ENCODE data around the gene IL2RA.

IL2RA gene

GRCh38 chr10:6035931-6036575 lies 26.1 kb downstream of the IL2RA start:
- H3K36me3 ChIP-seq (ENCODE audit: control insufficient read depth, insufficient read depth, low read length): no peaks in the 10 kb centered on the region
- H3K4me1 ChIP-seq (ENCODE audit: control insufficient read depth, insufficient read depth, low read length, poor library complexity, severe bottlenecking): no peaks in the 10 kb centered on the region
- H3K4me3 ChIP-seq (ENCODE audit: extremely low read depth, insufficient read depth, low read length, poor library complexity, severe bottlenecking): no peak overlapping the region
- WGBS, 2 experiments (ENCODE audit: insufficient coverage in 2 of 2): 88 to 89% methylated on average over 5 to 10 of the region's 13 CpGs
- H3K9me3 ChIP-seq (ENCODE audit: control insufficient read depth, low read length): no peaks in the 10 kb centered on the region
- H3K27ac ChIP-seq (ENCODE audit: low read depth, low read length, severe bottlenecking): no peak overlapping the region

GRCh38 chr10:6035101-6035834 lies 26.9 kb downstream of the IL2RA start:
- Histone ChIP-seq H3K27ac (ENCODE audit: low read depth, low read length, severe bottlenecking) (no peak overlapping the region), H3K4me3 (ENCODE audit: extremely low read depth, insufficient read depth, low read length, poor library complexity, severe bottlenecking) (no peak overlapping the region), H3K9me3 (ENCODE audit: control insufficient read depth, low read length) (no peaks in the 10 kb centered on the region), H3K36me3 (ENCODE audit: control insufficient read depth, insufficient read depth, low read length) (no peaks in the 10 kb centered on the region), H3K4me1 (ENCODE audit: control insufficient read depth, insufficient read depth, low read length, poor library complexity, severe bottlenecking) (no peaks in the 10 kb centered on the region)
- 93 to 94% methylated on average over 12 of the region's 13 CpGs for WGBS, 2 experiments (ENCODE audit: insufficient coverage in 2 of 2)

GRCh38 chr10:6034371-6034770 lies 27.8 kb downstream of the IL2RA start:
- no CpG with 5 or more reads among the region's 1 CpG for WGBS, 2 experiments (ENCODE audit: insufficient coverage in 2 of 2)
- H3K4me1 ChIP-seq (ENCODE audit: control insufficient read depth, insufficient read depth, low read length, poor library complexity, severe bottlenecking): no peaks in the 10 kb centered on the region
- no peaks in the 10 kb centered on the region for H3K36me3 ChIP-seq (ENCODE audit: control insufficient read depth, insufficient read depth, low read length)
- H3K27ac ChIP-seq (ENCODE audit: low read depth, low read length, severe bottlenecking): no peak overlapping the region
- no peaks in the 10 kb centered on the region for H3K9me3 ChIP-seq (ENCODE audit: control insufficient read depth, low read length)
- no peak overlapping the region for H3K4me3 ChIP-seq (ENCODE audit: extremely low read depth, insufficient read depth, low read length, poor library complexity, severe bottlenecking)

- Histone ChIP-seq H3K4me1 (ENCODE audit: control insufficient read depth, insufficient read depth, low read length, poor library complexity, severe bottlenecking) (no peaks in the 10 kb centered on the region), H3K36me3 (ENCODE audit: control insufficient read depth, insufficient read depth, low read length) (no peaks in the 10 kb centered on the region), H3K9me3 (ENCODE audit: control insufficient read depth, low read length) (no peaks in the 10 kb centered on the region), H3K27ac (ENCODE audit: low read depth, low read length, severe bottlenecking) (no peak overlapping the region), H3K4me3 (ENCODE audit: extremely low read depth, insufficient read depth, low read length, poor library complexity, severe bottlenecking) (no peak overlapping the region)
- 85 to 89% methylated on average over 1 to 3 of the region's 3 CpGs for WGBS, 2 experiments (ENCODE audit: insufficient coverage in 2 of 2)
Measured at GRCh38 chr10:6033954-6034353, 28.2 kb downstream of the IL2RA start.

- H3K9me3 ChIP-seq (ENCODE audit: control insufficient read depth, low read length): no peaks in the 10 kb centered on the region
- no peaks in the 10 kb centered on the region for H3K4me1 ChIP-seq (ENCODE audit: control insufficient read depth, insufficient read depth, low read length, poor library complexity, severe bottlenecking)
- H3K4me3 ChIP-seq (ENCODE audit: extremely low read depth, insufficient read depth, low read length, poor library complexity, severe bottlenecking): no peak overlapping the region
- no peak overlapping the region for H3K27ac ChIP-seq (ENCODE audit: low read depth, low read length, severe bottlenecking)
- H3K36me3 ChIP-seq (ENCODE audit: control insufficient read depth, insufficient read depth, low read length): no peaks in the 10 kb centered on the region
Measured at GRCh38 chr10:6030940-6031339, 31.2 kb downstream of the IL2RA start.

GRCh38 chr10:6030217-6030616 lies 31.9 kb downstream of the IL2RA start:
- Histone ChIP-seq H3K27ac (ENCODE audit: low read depth, low read length, severe bottlenecking) (no peak overlapping the region), H3K4me1 (ENCODE audit: control insufficient read depth, insufficient read depth, low read length, poor library complexity, severe bottlenecking) (no peaks in the 10 kb centered on the region), H3K36me3 (ENCODE audit: control insufficient read depth, insufficient read depth, low read length) (no peaks in the 10 kb centered on the region), H3K4me3 (ENCODE audit: extremely low read depth, insufficient read depth, low read length, poor library complexity, severe bottlenecking) (no peak overlapping the region), H3K9me3 (ENCODE audit: control insufficient read depth, low read length) (no peaks in the 10 kb centered on the region)
- 100% methylated on average over 1 to 2 of the region's 7 CpGs for WGBS, 2 experiments (ENCODE audit: insufficient coverage in 2 of 2)

GRCh38 chr10:6027929-6028328 lies 34.2 kb downstream of the IL2RA start:
- no peaks in the 10 kb centered on the region for H3K4me1 ChIP-seq (ENCODE audit: control insufficient read depth, insufficient read depth, low read length, poor library complexity, severe bottlenecking)
- H3K4me3 ChIP-seq (ENCODE audit: extremely low read depth, insufficient read depth, low read length, poor library complexity, severe bottlenecking): no peak overlapping the region
- H3K27ac ChIP-seq (ENCODE audit: low read depth, low read length, severe bottlenecking): no peak overlapping the region
- no peaks in the 10 kb centered on the region for H3K9me3 ChIP-seq (ENCODE audit: control insufficient read depth, low read length)
- WGBS, 2 experiments (ENCODE audit: insufficient coverage in 2 of 2): 82 to 84% methylated on average over 4 to 6 of the region's 6 CpGs
- H3K36me3 ChIP-seq (ENCODE audit: control insufficient read depth, insufficient read depth, low read length): no peaks in the 10 kb centered on the region

- H3K36me3 ChIP-seq (ENCODE audit: control insufficient read depth, insufficient read depth, low read length): no peaks in the 10 kb centered on the region
- H3K4me1 ChIP-seq (ENCODE audit: control insufficient read depth, insufficient read depth, low read length, poor library complexity, severe bottlenecking): no peaks in the 10 kb centered on the region
- H3K27ac ChIP-seq (ENCODE audit: low read depth, low read length, severe bottlenecking): no peak overlapping the region
- WGBS, 2 experiments (ENCODE audit: insufficient coverage in 2 of 2): 89 to 95% methylated on average over 5 to 6 of the region's 6 CpGs
- no peak overlapping the region for H3K4me3 ChIP-seq (ENCODE audit: extremely low read depth, insufficient read depth, low read length, poor library complexity, severe bottlenecking)
- H3K9me3 ChIP-seq (ENCODE audit: control insufficient read depth, low read length): no peaks in the 10 kb centered on the region
Measured at GRCh38 chr10:6025683-6026255, 36.4 kb downstream of the IL2RA start.

- Histone ChIP-seq H3K4me3 (ENCODE audit: extremely low read depth, insufficient read depth, low read length, poor library complexity, severe bottlenecking) (no peak overlapping the region), H3K9me3 (ENCODE audit: control insufficient read depth, low read length) (no peaks in the 10 kb centered on the region), H3K36me3 (ENCODE audit: control insufficient read depth, insufficient read depth, low read length) (no peaks in the 10 kb centered on the region), H3K27ac (ENCODE audit: low read depth, low read length, severe bottlenecking) (no peak overlapping the region), H3K4me1 (ENCODE audit: control insufficient read depth, insufficient read depth, low read length, poor library complexity, severe bottlenecking) (no peaks in the 10 kb centered on the region)
- WGBS, 2 experiments (ENCODE audit: insufficient coverage in 2 of 2): 93 to 96% methylated on average over 6 to 8 of the region's 10 CpGs
Measured at GRCh38 chr10:6024334-6024682, 37.9 kb downstream of the IL2RA start.

- no peak overlapping the region for H3K4me3 ChIP-seq (ENCODE audit: extremely low read depth, insufficient read depth, low read length, poor library complexity, severe bottlenecking)
- H3K4me1 ChIP-seq (ENCODE audit: control insufficient read depth, insufficient read depth, low read length, poor library complexity, severe bottlenecking): no peaks in the 10 kb centered on the region
- H3K9me3 ChIP-seq (ENCODE audit: control insufficient read depth, low read length): no peaks in the 10 kb centered on the region
- 82 to 89% methylated on average over 11 of the region's 12 CpGs for WGBS, 2 experiments (ENCODE audit: insufficient coverage in 2 of 2)
- no peak overlapping the region for H3K27ac ChIP-seq (ENCODE audit: low read depth, low read length, severe bottlenecking)
- H3K36me3 ChIP-seq (ENCODE audit: control insufficient read depth, insufficient read depth, low read length): no peaks in the 10 kb centered on the region
Measured at GRCh38 chr10:6023661-6024333, 38.4 kb downstream of the IL2RA start.

GRCh38 chr10:6022660-6023059 lies 39.5 kb downstream of the IL2RA start:
- Histone ChIP-seq H3K9me3 (ENCODE audit: control insufficient read depth, low read length) (no peaks in the 10 kb centered on the region), H3K4me1 (ENCODE audit: control insufficient read depth, insufficient read depth, low read length, poor library complexity, severe bottlenecking) (no peaks in the 10 kb centered on the region), H3K4me3 (ENCODE audit: extremely low read depth, insufficient read depth, low read length, poor library complexity, severe bottlenecking) (no peak overlapping the region), H3K36me3 (ENCODE audit: control insufficient read depth, insufficient read depth, low read length) (no peaks in the 10 kb centered on the region), H3K27ac (ENCODE audit: low read depth, low read length, severe bottlenecking) (no peak overlapping the region)
- WGBS, 2 experiments (ENCODE audit: insufficient coverage in 2 of 2): 82 to 100% methylated on average over 1 to 2 of the region's 3 CpGs

Measured in mesodermal cell (in vitro differentiated cells).